ENCODE data around the gene CCDC73. TPM values are rescaled to one million over a fixed set of nuclear protein-coding genes. Genes with fewer than 3 reads are reported as not detected.

The CCDC73 gene
- total and polyA plus RNA-seq, 10 of the 15 experiments (the other 5 are each of a cell fraction or from before 2014, with no cell fraction given) = 0.05 to 0.57 (median 0.14) TPM

- Histone ChIP-seq H3K9me3 (replicated peaks; ENCODE audit: control insufficient read depth, insufficient read depth, low read length) (no peaks in the 10 kb centered on the region; the same call in 1 of the 3 replicates), H3K27ac (ENCODE audit: control insufficient read depth, insufficient read depth) (no peak overlapping the region), H3K36me3 (ENCODE audit: control insufficient read depth in 2 of 2, insufficient read depth in 2 of 2, low read length in 1 of 2) (no peaks in the 10 kb centered on the region), H3K79me2 (ENCODE audit: control insufficient read depth, insufficient read depth, low read length) (no peaks in the 10 kb centered on the region), H3K4me1 (ENCODE audit: control insufficient read depth, insufficient read depth, low read length) (peaks cover 3% of the 10 kb centered on the region; the same call in 1 of the 2 replicates), H4K20me1 (ENCODE audit: control insufficient read depth, insufficient read depth) (no peaks in the 10 kb centered on the region), H2AFZ (ENCODE audit: control insufficient read depth, low read depth, low read length) (no peak overlapping the region), H3K4me2 (ENCODE audit: control insufficient read depth, insufficient read depth) (no peak overlapping the region), H3K9ac (ENCODE audit: control insufficient read depth, insufficient read depth, low read length) (no peak overlapping the region), H3K27me3 (replicated peaks in 1 of 2; ENCODE audit: control insufficient read depth in 2 of 2, insufficient read depth in 2 of 2, low read length in 1 of 2) (no peaks in the 10 kb centered on the region), H3K4me3 (no peak overlapping the region)
- RAD21 ChIA-PET (ENCODE audit: unreplicated experiment) = no interaction called here
- TF ChIP-seq ZNF24 (IDR thresholded peaks at IDR 0.05) (no peak), RBBP5 (conservative IDR thresholded peaks at IDR 0.05) (no peak)
- SMC1A ChIA-PET (ENCODE audit: uncharacterized antibody, unreplicated experiment) = interaction anchor here (1.2 to 1.3 kb wide), 2 partner anchors 15 to 20 kb away, joined by 4 to 5 read pairs; no protein-coding TSS in a partner anchor
- FAIRE-seq (no peak), ATAC-seq (no peak), DNase-seq (ENCODE audit: low read depth, low spot score) (no peak)
- intact Hi-C loops (cut with micrococcal nuclease; ENCODE audit: unreplicated experiment) = no loop called here
- CTCF ChIA-PET = interaction anchor here (0.6 to 1.2 kb wide), 4 partner anchors 11 to 168 kb away, joined by 3 to 8 read pairs (median 3); no protein-coding TSS in a partner anchor
- in situ Hi-C loops (cut with MboI) = no loop called here
- WGBS (ENCODE audit: insufficient coverage, insufficient replicate concordance, low lambda C conversion rate, missing lambda C conversion rate) = 77% methylated on average over 5 of the region's 5 CpGs
- POLR2A ChIA-PET = no interaction called here
- BruUV-seq (replicated peaks) = no TSS peak
Measured at GRCh38 chr11:32704775-32705174, 89.7 kb downstream of the CCDC73 start.

GRCh38 chr11:32704261-32704660, 90.2 kb downstream of the CCDC73 start:
- ChIA-PET CTCF (interaction anchor here (1.1 to 1.2 kb wide), 2 partner anchors 11 to 12 kb away, joined by 3 to 8 read pairs; no protein-coding TSS in a partner anchor), POLR2A (no interaction called here), SMC1A (ENCODE audit: uncharacterized antibody, unreplicated experiment) (no interaction called here), RAD21 (ENCODE audit: unreplicated experiment) (no interaction called here)
- no peaks in the 10 kb centered on the region for H3K27me3 ChIP-seq (replicated peaks in 1 of 2; ENCODE audit: control insufficient read depth in 2 of 2, insufficient read depth in 2 of 2, low read length in 1 of 2)
- no peak overlapping the region for H3K27ac ChIP-seq (ENCODE audit: control insufficient read depth, insufficient read depth)
- TF ChIP-seq POLR2AphosphoS5 (IDR thresholded peaks at IDR 0.05; ENCODE audit: low read length) (no peak), MEF2B (IDR thresholded peaks at IDR 0.05; ENCODE audit: partially characterized antibody, poor library complexity, severe bottlenecking) (no peak)
- no peak overlapping the region for H3K9ac ChIP-seq (ENCODE audit: control insufficient read depth, insufficient read depth, low read length)
- in situ Hi-C loops (cut with MboI) (no loop called here), intact Hi-C loops (cut with micrococcal nuclease; ENCODE audit: unreplicated experiment) (no loop called here)
- no peaks in the 10 kb centered on the region for H4K20me1 ChIP-seq (ENCODE audit: control insufficient read depth, insufficient read depth)
- ATAC-seq = no peak
- H2AFZ ChIP-seq (ENCODE audit: control insufficient read depth, low read depth, low read length) = no peak overlapping the region
- no TSS peak for BruUV-seq (replicated peaks)
- H3K4me2 ChIP-seq (ENCODE audit: control insufficient read depth, insufficient read depth) = no peak overlapping the region
- no peak for FAIRE-seq
- no peaks in the 10 kb centered on the region for H3K36me3 ChIP-seq (ENCODE audit: control insufficient read depth in 2 of 2, insufficient read depth in 2 of 2, low read length in 1 of 2)
- no peaks in the 10 kb centered on the region for H3K79me2 ChIP-seq (ENCODE audit: control insufficient read depth, insufficient read depth, low read length)
- H3K9me3 ChIP-seq (replicated peaks; ENCODE audit: control insufficient read depth, insufficient read depth, low read length) = no peaks in the 10 kb centered on the region; the same call in 1 of the 3 replicates
- no peak overlapping the region for H3K4me3 ChIP-seq
- peaks cover 3% of the 10 kb centered on the region; the same call in 1 of the 2 replicates for H3K4me1 ChIP-seq (ENCODE audit: control insufficient read depth, insufficient read depth, low read length)
- DNase-seq (ENCODE audit: low read depth, low spot score) = no peak
- 80% methylated on average over 6 of the region's 6 CpGs for WGBS (ENCODE audit: insufficient coverage, insufficient replicate concordance, low lambda C conversion rate, missing lambda C conversion rate)

All from GM12878 (cell line).